H1 (cell line): ENCODE data around the gene LAMA4.

Experiments used
- ASH2L ChIP-seq: fragments of 200-600, 300-600 bp; sonication (generic); IDR thresholded peaks from one replicate; pipeline ENCODE4 v1.7.1; 2017; ENCODE audit warnings: low read length
- BRCA1 ChIP-seq: IDR thresholded peaks from 2 replicates; pipeline ENCODE4 v1.6.1; 2012; ENCODE audit warnings: low read depth, low read length, improper control_type of control experiment
- CREB1 ChIP-seq: IDR thresholded peaks from 2 replicates; pipeline ENCODE4 v1.6.1; 2012; ENCODE audit warnings: inconsistent platforms
- POLR2A ChIP-seq, 2 experiments: IDR thresholded peaks; 1 replicate in 1 of 2; 2 replicates in 1 of 2; pipeline ENCODE4 v1.6.1; 2011; ENCODE audit warnings: low read depth in 2 of 2, low read length in 2 of 2, mild to moderate bottlenecking in 2 of 2; ENCODE audit errors: control extremely low read depth in 1 of 2
- TAF1 ChIP-seq: IDR thresholded peaks from 2 replicates; pipeline ENCODE4 v1.6.1; 2011; ENCODE audit warnings: mild to moderate bottlenecking, low read depth, low read length
- TEAD4 ChIP-seq: IDR thresholded peaks from 2 replicates; pipeline ENCODE4 v1.6.1; 2012; ENCODE audit warnings: low read depth, low read length, inconsistent platforms, mixed read lengths
- TF ChIP-seq, protein P1 (sequence below), 3 experiments: IDR thresholded peaks; 1 replicate in 2 of 3; 2 replicates in 1 of 3; pipeline versions ENCODE4 v1.5.1 to v1.6.1; 2011; ENCODE audit warnings: low read length in 3 of 3, mild to moderate bottlenecking in 3 of 3, inconsistent platforms in 2 of 3, low read depth in 1 of 3, moderate library complexity in 1 of 3; ENCODE audit not compliant: insufficient read depth in 1 of 3; ENCODE audit errors: control extremely low read depth in 1 of 3
- TF ChIP-seq, protein P2 (sequence below): IDR thresholded peaks from 2 replicates; pipeline ENCODE4 v1.6.1; 2012; ENCODE audit warnings: low read length, inconsistent platforms

DNA sequence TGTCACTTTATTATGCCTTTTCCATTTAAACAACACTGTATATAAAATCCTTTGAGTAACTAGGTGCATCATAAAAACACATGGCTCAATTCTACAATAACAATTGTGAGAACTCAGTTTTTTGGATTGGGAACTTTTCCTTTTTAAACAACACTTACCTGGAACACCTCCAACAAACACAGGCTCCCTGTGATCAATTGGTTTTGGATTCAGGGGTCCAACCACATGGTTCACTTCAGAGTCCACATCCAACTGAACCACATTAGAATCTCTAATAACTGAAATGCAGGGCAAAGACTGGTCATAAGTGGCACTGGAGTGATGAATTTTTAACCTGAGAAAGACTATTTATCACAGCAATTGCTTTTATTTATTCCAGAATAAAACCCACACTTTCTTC is 140.4 kb downstream of the LAMA4 start:
- TF ChIP-seq CREB1, result no peak
- TF ChIP-seq, protein P1, sequence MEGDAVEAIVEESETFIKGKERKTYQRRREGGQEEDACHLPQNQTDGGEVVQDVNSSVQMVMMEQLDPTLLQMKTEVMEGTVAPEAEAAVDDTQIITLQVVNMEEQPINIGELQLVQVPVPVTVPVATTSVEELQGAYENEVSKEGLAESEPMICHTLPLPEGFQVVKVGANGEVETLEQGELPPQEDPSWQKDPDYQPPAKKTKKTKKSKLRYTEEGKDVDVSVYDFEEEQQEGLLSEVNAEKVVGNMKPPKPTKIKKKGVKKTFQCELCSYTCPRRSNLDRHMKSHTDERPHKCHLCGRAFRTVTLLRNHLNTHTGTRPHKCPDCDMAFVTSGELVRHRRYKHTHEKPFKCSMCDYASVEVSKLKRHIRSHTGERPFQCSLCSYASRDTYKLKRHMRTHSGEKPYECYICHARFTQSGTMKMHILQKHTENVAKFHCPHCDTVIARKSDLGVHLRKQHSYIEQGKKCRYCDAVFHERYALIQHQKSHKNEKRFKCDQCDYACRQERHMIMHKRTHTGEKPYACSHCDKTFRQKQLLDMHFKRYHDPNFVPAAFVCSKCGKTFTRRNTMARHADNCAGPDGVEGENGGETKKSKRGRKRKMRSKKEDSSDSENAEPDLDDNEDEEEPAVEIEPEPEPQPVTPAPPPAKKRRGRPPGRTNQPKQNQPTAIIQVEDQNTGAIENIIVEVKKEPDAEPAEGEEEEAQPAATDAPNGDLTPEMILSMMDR (IDR thresholded peaks at IDR 0.05; ENCODE audit: control extremely low read depth in 1 of 3, insufficient read depth in 1 of 3, low read depth in 1 of 3, low read length in 3 of 3), result no peak
- TF ChIP-seq, protein P2, sequence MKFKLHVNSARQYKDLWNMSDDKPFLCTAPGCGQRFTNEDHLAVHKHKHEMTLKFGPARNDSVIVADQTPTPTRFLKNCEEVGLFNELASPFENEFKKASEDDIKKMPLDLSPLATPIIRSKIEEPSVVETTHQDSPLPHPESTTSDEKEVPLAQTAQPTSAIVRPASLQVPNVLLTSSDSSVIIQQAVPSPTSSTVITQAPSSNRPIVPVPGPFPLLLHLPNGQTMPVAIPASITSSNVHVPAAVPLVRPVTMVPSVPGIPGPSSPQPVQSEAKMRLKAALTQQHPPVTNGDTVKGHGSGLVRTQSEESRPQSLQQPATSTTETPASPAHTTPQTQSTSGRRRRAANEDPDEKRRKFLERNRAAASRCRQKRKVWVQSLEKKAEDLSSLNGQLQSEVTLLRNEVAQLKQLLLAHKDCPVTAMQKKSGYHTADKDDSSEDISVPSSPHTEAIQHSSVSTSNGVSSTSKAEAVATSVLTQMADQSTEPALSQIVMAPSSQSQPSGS, result no peak
- TF ChIP-seq POLR2A (IDR thresholded peaks at IDR 0.05; ENCODE audit: control extremely low read depth in 1 of 2, low read depth in 2 of 2, low read length in 2 of 2), result no peak
- TF ChIP-seq TEAD4, result no peak
- no peak for TF ChIP-seq TAF1
- TF ChIP-seq ASH2L, result no peak
- no peak for TF ChIP-seq BRCA1
